Cardiac muscle cell (in vitro differentiated cells and primary cell): ENCODE results near the gene DEPDC5. TPM values are rescaled to one million over a fixed set of nuclear protein-coding genes. Genes with fewer than 3 reads are reported as not detected.

Experiments
- DNase-seq, 2 donors: peaks; one replicate each; pipeline versions ENCODE4 v3.0.0 to v3.0.0-alpha.2; 2010 to 2017; ENCODE audit warnings: low read depth in 1 of 2, low spot score in 1 of 2
- H3K27ac ChIP-seq: fragments of 200-600 bp; sonication (generic); 2 replicates; pipeline ENCODE4 v1.5.1; 2016
- H3K27me3 ChIP-seq: fragments of 200-600 bp; sonication (generic); 2 replicates; pipeline ENCODE4 v1.6.0; 2016; ENCODE audit warnings: control low read depth
- H3K36me3 ChIP-seq: fragments of 200-600 bp; sonication (generic); 2 replicates; pipeline ENCODE4 v1.5.1; 2016; ENCODE audit warnings: control low read depth
- H3K4me1 ChIP-seq: fragments of 200-600 bp; sonication (generic); 2 replicates; pipeline ENCODE4 v1.8.1; 2017; ENCODE audit warnings: low read depth, mild to moderate bottlenecking, mixed run types
- H3K4me3 ChIP-seq: fragments of 200-600 bp; sonication (generic); 2 replicates; pipeline ENCODE4 v1.5.1; 2016; ENCODE audit warnings: mild to moderate bottlenecking
- H3K9me3 ChIP-seq: fragments of 200-600 bp; sonication (generic); 2 replicates; pipeline ENCODE4 v1.5.1; 2017; ENCODE audit warnings: low read depth, mild to moderate bottlenecking, control low read depth
- polyA plus RNA-seq: library from polyadenylated mRNA; unstranded; fragments of >200 nt; fragmentation: Nextera tagmentation; extraction: Ambion mirVana; gene quantifications from 2 replicates; pipeline ENCODE4 v1.2.1, GENCODE V29; 2016
- total RNA-seq: library from RNA; depleted of rRNA; stranded (reverse); fragments of >200 nt; gene quantifications from 2 replicates; pipeline ENCODE4 v1.2.3, GENCODE V29; 2016
- TF ChIP-seq, protein P1 (sequence below): IDR thresholded peaks from 2 replicates; pipeline ENCODE4 v1.5.1; 2012; ENCODE audit warnings: low read depth, mild to moderate bottlenecking, low read length

The DEPDC5 gene
- total and polyA plus RNA-seq, 2 experiments from 2014 or later: 18.2 to 30.6 TPM

DNA sequence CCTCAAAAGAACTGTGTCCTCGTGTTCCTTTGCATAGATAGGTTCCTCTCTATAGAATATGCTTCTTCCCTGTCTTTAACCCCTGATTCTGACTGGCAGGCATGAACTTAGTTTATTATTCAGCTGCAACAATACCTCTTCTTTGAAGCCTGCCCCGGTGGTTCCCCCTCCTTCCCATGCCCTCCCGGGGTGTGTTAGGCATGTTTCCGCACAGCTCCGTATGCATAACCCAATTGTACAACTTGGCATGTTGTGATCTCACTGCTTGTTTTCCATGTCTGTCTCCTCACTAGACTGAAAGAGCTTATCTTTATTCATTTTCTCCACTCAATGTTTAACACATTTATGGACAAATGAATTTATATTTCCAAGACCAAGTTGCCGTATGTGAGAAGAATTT, 72.6 kb downstream of the DEPDC5 start:
- no peaks in the 10 kb centered on the region for H3K9me3 ChIP-seq
- TF ChIP-seq, protein P1, sequence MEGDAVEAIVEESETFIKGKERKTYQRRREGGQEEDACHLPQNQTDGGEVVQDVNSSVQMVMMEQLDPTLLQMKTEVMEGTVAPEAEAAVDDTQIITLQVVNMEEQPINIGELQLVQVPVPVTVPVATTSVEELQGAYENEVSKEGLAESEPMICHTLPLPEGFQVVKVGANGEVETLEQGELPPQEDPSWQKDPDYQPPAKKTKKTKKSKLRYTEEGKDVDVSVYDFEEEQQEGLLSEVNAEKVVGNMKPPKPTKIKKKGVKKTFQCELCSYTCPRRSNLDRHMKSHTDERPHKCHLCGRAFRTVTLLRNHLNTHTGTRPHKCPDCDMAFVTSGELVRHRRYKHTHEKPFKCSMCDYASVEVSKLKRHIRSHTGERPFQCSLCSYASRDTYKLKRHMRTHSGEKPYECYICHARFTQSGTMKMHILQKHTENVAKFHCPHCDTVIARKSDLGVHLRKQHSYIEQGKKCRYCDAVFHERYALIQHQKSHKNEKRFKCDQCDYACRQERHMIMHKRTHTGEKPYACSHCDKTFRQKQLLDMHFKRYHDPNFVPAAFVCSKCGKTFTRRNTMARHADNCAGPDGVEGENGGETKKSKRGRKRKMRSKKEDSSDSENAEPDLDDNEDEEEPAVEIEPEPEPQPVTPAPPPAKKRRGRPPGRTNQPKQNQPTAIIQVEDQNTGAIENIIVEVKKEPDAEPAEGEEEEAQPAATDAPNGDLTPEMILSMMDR: no peak
- H3K4me1 ChIP-seq: peaks cover 11% of the 10 kb centered on the region
- H3K27ac ChIP-seq: no peak overlapping the region
- peaks cover 16% of the 10 kb centered on the region for H3K36me3 ChIP-seq
- H3K4me3 ChIP-seq: no peak overlapping the region
- no peak for DNase-seq
- H3K27me3 ChIP-seq: no peaks in the 10 kb centered on the region

DNA sequence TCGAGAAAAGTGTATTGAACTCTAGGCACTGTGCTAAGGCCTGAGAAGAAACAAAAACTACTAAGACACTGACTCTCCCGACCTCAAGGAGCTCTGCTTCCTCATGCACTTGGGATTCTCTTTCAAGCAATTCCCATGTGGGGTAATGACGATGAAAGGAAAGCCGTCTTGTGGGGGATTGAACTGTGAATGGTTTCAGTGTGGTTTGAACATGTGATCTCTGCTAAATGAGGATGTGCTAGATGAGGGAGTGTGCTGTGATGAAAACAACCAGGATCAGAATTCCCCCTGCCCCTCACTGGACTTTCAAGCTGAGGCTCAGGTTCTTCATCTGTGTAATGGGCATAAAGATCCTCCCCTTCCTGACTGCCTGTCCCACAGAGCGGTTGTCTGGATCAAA, 74.9 kb downstream of the DEPDC5 start:
- H3K27me3 ChIP-seq: no peaks in the 10 kb centered on the region
- peak in 1 of 2 donors; percentile 6 for DNase-seq
- no peaks in the 10 kb centered on the region for H3K9me3 ChIP-seq

GRCh38 chr22:31829505-31829904, 75.7 kb downstream of the DEPDC5 start:
- no peaks in the 10 kb centered on the region for H3K36me3 ChIP-seq
- H3K27me3 ChIP-seq: no peaks in the 10 kb centered on the region
- DNase-seq: peak in 1 of 2 donors; percentile 91
- no peaks in the 10 kb centered on the region for H3K9me3 ChIP-seq
- peak overlapping the region; percentile 74 for H3K27ac ChIP-seq
- peaks cover 11% of the 10 kb centered on the region for H3K4me1 ChIP-seq
- TF ChIP-seq, protein P1: no peak
- no peak overlapping the region for H3K4me3 ChIP-seq

More for the DNA sequence above, 74.9 kb downstream of the DEPDC5 start:
- H3K36me3 ChIP-seq: peaks cover 1% of the 10 kb centered on the region
- no peak overlapping the region for H3K4me3 ChIP-seq
- TF ChIP-seq, protein P1: no peak
- peaks cover 11% of the 10 kb centered on the region for H3K4me1 ChIP-seq
- H3K27ac ChIP-seq: no peak overlapping the region

DNA sequence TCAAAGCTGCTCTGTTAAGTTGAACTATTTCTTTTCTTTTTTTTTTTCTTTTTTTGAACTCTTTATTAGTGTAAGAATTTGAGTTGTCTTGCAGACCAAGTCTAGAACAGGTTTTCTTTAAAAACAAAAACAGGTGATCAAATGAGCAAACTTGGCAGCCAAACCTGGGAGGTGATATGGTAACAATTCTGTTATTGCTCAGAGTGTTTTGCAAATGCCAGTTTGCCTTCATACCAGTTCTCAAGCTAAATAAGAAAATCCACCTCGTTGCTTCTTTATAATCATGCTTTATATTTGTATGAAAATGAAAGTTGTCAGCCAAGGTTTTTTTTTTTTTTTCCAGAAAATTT, 76.9 kb downstream of the DEPDC5 start:
- Histone ChIP-seq H3K9me3 (no peaks in the 10 kb centered on the region), H3K27ac (no peak overlapping the region), H3K4me3 (no peak overlapping the region), H3K4me1 (peaks cover 11% of the 10 kb centered on the region), H3K36me3 (no peaks in the 10 kb centered on the region), H3K27me3 (no peaks in the 10 kb centered on the region)
- DNase-seq: no peak
- TF ChIP-seq, protein P1: no peak

DNA sequence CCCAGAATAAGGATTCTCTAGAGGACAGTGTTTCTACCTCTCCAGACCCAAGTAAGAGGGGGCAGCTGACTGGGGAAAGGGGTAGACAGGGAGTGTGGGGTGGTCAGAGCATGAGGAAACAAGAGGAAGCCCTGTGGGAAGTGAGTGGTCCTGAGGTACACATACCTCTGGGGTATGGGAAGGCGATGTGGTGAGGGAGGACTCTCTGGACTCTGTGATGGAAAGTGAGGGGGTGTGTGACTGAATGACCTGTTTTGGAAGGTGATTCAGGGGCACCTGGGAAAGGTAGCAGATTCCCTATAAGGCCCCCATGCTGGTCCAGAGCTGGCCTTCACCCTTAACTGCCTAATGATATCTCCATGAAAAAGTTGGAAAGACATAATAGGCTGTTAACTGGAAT, 80.1 kb downstream of the DEPDC5 start:
- Histone ChIP-seq H3K27me3 (no peaks in the 10 kb centered on the region), H3K36me3 (peaks cover 3% of the 10 kb centered on the region), H3K4me1 (peaks cover 11% of the 10 kb centered on the region), H3K27ac (no peak overlapping the region), H3K9me3 (no peaks in the 10 kb centered on the region), H3K4me3 (no peak overlapping the region)
- TF ChIP-seq, protein P1: no peak
- no peak for DNase-seq

DNA sequence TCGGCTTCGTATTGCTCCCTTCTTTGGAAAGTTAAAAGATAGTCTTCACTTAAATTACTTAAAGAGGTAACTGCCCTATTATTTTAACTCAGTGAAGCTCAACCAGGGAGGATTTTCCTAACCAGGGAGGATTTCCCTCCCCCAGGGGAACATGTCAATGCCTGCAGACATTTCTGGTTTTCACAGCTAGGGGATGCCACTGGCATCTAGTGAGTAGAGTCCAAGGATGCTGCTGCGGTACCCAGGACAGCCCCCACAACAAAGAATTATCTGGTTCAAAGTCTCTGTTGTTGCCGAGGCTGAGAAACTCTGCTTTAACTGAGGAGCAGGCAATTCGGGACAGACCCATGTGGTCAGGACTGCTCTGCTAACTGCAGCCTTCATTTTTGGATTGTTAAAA, 82.2 kb downstream of the DEPDC5 start:
- Histone ChIP-seq H3K36me3 (peaks cover 3% of the 10 kb centered on the region), H3K27me3 (no peaks in the 10 kb centered on the region), H3K27ac (no peak overlapping the region), H3K4me1 (no peaks in the 10 kb centered on the region), H3K4me3 (no peak overlapping the region), H3K9me3 (no peaks in the 10 kb centered on the region)
- no peak for DNase-seq
- TF ChIP-seq, protein P1: no peak
